Activated CD4-positive, alpha-beta T cell treated with anti-CD3 and anti-CD28 coated beads, Interleukin-2, Interleukin-6, amounts not matched to agents 100 ng/mL and 50 ng/mL, durations not matched to agents 16 hours and 8 hours (primary cell): ENCODE results near the gene RIMBP2.
"Not testable (repeated sequence)": the region's sequence is repeated elsewhere in the genome, so short reads cannot be mapped to it uniquely, and the experiment has no call there.

Source experiments
- DNase-seq: peaks from one replicate; pipeline ENCODE4 v3.0.0-alpha.2; 2020

Gene RIMBP2

GRCh38 chr12:130738403-130738802, 22.3 kb upstream of the RIMBP2 start:
- not testable (repeated sequence) for DNase-seq

- no peak for DNase-seq
These were observed 21.6 kb upstream of the RIMBP2 start for GRCh38 chr12:130737731-130738130.

- DNase-seq: no peak
These were observed 13.2 kb upstream of the RIMBP2 start for GRCh38 chr12:130729344-130729743.

- no peak for DNase-seq
These were observed 12.3 kb upstream of the RIMBP2 start for GRCh38 chr12:130728158-130729058.

- no peak for DNase-seq
These were observed 3.3 kb upstream of the RIMBP2 start for GRCh38 chr12:130719263-130719859.

- DNase-seq: no peak
These were observed 1.7 kb upstream of the RIMBP2 start for GRCh38 chr12:130717752-130718151.

- no peak for DNase-seq
These were observed 869 bp upstream of the RIMBP2 start for GRCh38 chr12:130716969-130717366.

- DNase-seq: no peak
These were observed 725 bp downstream of the RIMBP2 start for GRCh38 chr12:130715150-130715997.

- no peak for DNase-seq
These were observed 1.4 kb downstream of the RIMBP2 start for GRCh38 chr12:130714591-130715149.

- DNase-seq: no peak
These were observed 2.0 kb downstream of the RIMBP2 start for GRCh38 chr12:130714091-130714590.

GRCh38 chr12:130713581-130713991, 2.5 kb downstream of the RIMBP2 start:
- no peak for DNase-seq

- no peak for DNase-seq
These were observed 3.6 kb downstream of the RIMBP2 start for GRCh38 chr12:130712346-130713065.

GRCh38 chr12:130711756-130712155, 4.3 kb downstream of the RIMBP2 start:
- no peak for DNase-seq

GRCh38 chr12:130710733-130711080, 5.4 kb downstream of the RIMBP2 start:
- no peak for DNase-seq

GRCh38 chr12:130709971-130710732, 5.9 kb downstream of the RIMBP2 start:
- DNase-seq: no peak

- no peak for DNase-seq
These were observed 6.7 kb downstream of the RIMBP2 start for GRCh38 chr12:130709151-130709970.

GRCh38 chr12:130708648-130709047, 7.5 kb downstream of the RIMBP2 start:
- DNase-seq: no peak

GRCh38 chr12:130707571-130707891, 8.6 kb downstream of the RIMBP2 start:
- no peak for DNase-seq

- no peak for DNase-seq
These were observed 9.1 kb downstream of the RIMBP2 start for GRCh38 chr12:130706885-130707570.

- DNase-seq: no peak
These were observed 9.8 kb downstream of the RIMBP2 start for GRCh38 chr12:130706311-130706710.
